ENCODE results near the gene TBC1D8B. TPM values are rescaled to one million over a fixed set of nuclear protein-coding genes. Genes with fewer than 3 reads are reported as not detected.
"Not testable (repeated sequence)": the region's sequence is repeated elsewhere in the genome, so short reads cannot be mapped to it uniquely, and the experiment has no call there.

TBC1D8B gene
- under 1 TPM in 5 of 6 donors, not detected in 1; 0.13 to 0.63 (median 0.30) TPM for polyA plus RNA-seq (ENCODE audit: low read depth in 6 of 6)

- H3K27ac Mint-ChIP-seq = peak within 1 kb of the TSS in 3 of 6 donors; percentile 39 to 93 (median 73)
- ATAC-seq (ENCODE audit: low read depth in 2 of 2) = peak; percentile 71 to 89
- peaks cover 0 to 9% of the 10 kb centered on the region in 2 donors for H3K36me3 Mint-ChIP-seq
Observed at GRCh38 chrX:106802388-106803275, at the start of gene TBC1D8B. TSS of gene TBC1D8B (plus strand) at chrX:106802673. CDS start at chrX:106802854, 181 bp downstream.

GRCh38 chrX:106769288-106769687 lies 33.2 kb upstream of the TBC1D8B start:
- not testable (repeated sequence) for H3K4me1 Mint-ChIP-seq; ATAC-seq (ENCODE audit: low read depth in 2 of 2)
- H3K27me3 Mint-ChIP-seq = peaks cover 0 to 14% (median 5%) of the 10 kb centered on the region in 3 donors

More at GRCh38 chrX:106802388-106803275, at the start of gene TBC1D8B:
- DNase-seq = peak; percentile 26
- peaks cover 3 to 39% (median 11%) of the 10 kb centered on the region in 3 donors for H3K27me3 Mint-ChIP-seq
- H3K9me3 Mint-ChIP-seq = peaks cover 0 to 4% (median 0%) of the 10 kb centered on the region in 7 donors
- H3K4me1 Mint-ChIP-seq = peaks cover 15 to 28% (median 15%) of the 10 kb centered on the region in 3 donors
- H3K4me3 Mint-ChIP-seq = peak within 1 kb of the TSS; percentile 84 to 96 (median 94)

GRCh38 chrX:106774981-106775380 lies 27.5 kb upstream of the TBC1D8B start:
- Mint-ChIP-seq H3K36me3 (no peaks in the 10 kb centered on the region), H3K4me3 (no peak overlapping the region), H3K27ac (no peak overlapping the region), H3K9me3 (peaks cover 0 to 3% (median 0%) of the 10 kb centered on the region in 7 donors), H3K4me1 (no peaks in the 10 kb centered on the region), H3K27me3 (peaks cover 0 to 18% (median 8%) of the 10 kb centered on the region in 3 donors)
- ATAC-seq (ENCODE audit: low read depth in 2 of 2) = no peak
- no peak for DNase-seq

More at GRCh38 chrX:106769288-106769687, 33.2 kb upstream of the TBC1D8B start:
- H3K4me3 Mint-ChIP-seq, H3K36me3 Mint-ChIP-seq, DNase-seq, H3K9me3 Mint-ChIP-seq, H3K27ac Mint-ChIP-seq: not testable (repeated sequence)

GRCh38 chrX:106780264-106780663 lies 22.2 kb upstream of the TBC1D8B start:
- DNase-seq = no peak
- Mint-ChIP-seq H3K36me3 (no peaks in the 10 kb centered on the region), H3K9me3 (peaks cover 0 to 3% (median 0%) of the 10 kb centered on the region in 7 donors), H3K4me1 (no peaks in the 10 kb centered on the region), H3K27ac (no peak overlapping the region), H3K27me3 (peaks cover 3 to 31% (median 8%) of the 10 kb centered on the region in 3 donors), H3K4me3 (no peak overlapping the region)
- ATAC-seq (ENCODE audit: low read depth in 2 of 2) = no peak

GRCh38 chrX:106780664-106781377 lies 21.7 kb upstream of the TBC1D8B start:
- H3K4me1 Mint-ChIP-seq = no peaks in the 10 kb centered on the region
- ATAC-seq (ENCODE audit: low read depth in 2 of 2) (no peak), DNase-seq (no peak)
- no peak overlapping the region for H3K4me3 Mint-ChIP-seq
- no peaks in the 10 kb centered on the region for H3K36me3 Mint-ChIP-seq
- no peak overlapping the region for H3K27ac Mint-ChIP-seq
- peaks cover 8 to 36% (median 8%) of the 10 kb centered on the region in 3 donors for H3K27me3 Mint-ChIP-seq
- H3K9me3 Mint-ChIP-seq = peaks cover 0 to 5% (median 0%) of the 10 kb centered on the region in 7 donors

- DNase-seq = no peak
- H3K4me1 Mint-ChIP-seq = no peaks in the 10 kb centered on the region
- peaks cover 0 to 5% (median 0%) of the 10 kb centered on the region in 7 donors for H3K9me3 Mint-ChIP-seq
Observed at GRCh38 chrX:106783716-106784115, 18.8 kb upstream of the TBC1D8B start.

GRCh38 chrX:106791495-106791894 lies 11.0 kb upstream of the TBC1D8B start:
- Mint-ChIP-seq H3K27ac (no peak overlapping the region), H3K27me3 (peaks cover 0 to 8% (median 0%) of the 10 kb centered on the region in 3 donors), H3K9me3 (no peaks in the 10 kb centered on the region), H3K36me3 (no peaks in the 10 kb centered on the region), H3K4me1 (no peaks in the 10 kb centered on the region), H3K4me3 (no peak overlapping the region)
- DNase-seq (no peak), ATAC-seq (ENCODE audit: low read depth in 2 of 2) (no peak)

More at GRCh38 chrX:106783716-106784115, 18.8 kb upstream of the TBC1D8B start:
- Mint-ChIP-seq H3K36me3 (no peaks in the 10 kb centered on the region), H3K27me3 (peaks cover 8 to 42% (median 12%) of the 10 kb centered on the region in 3 donors), H3K4me3 (no peak overlapping the region), H3K27ac (no peak overlapping the region)
- no peak for ATAC-seq (ENCODE audit: low read depth in 2 of 2)

GRCh38 chrX:106802063-106802387 lies 448 bp upstream of the TBC1D8B start:
- ATAC-seq (ENCODE audit: low read depth in 2 of 2) = peak in 1 of 2 donors; percentile 8
- no peak for DNase-seq
- Mint-ChIP-seq H3K9me3 (peaks cover 0 to 4% (median 0%) of the 10 kb centered on the region in 7 donors), H3K36me3 (peaks cover 0 to 9% of the 10 kb centered on the region in 2 donors), H3K4me3 (peak overlapping the region; percentile 84 to 96 (median 94)), H3K27ac (peak overlapping the region in 1 of 6 donors; percentile 73), H3K4me1 (peaks cover 15 to 28% (median 15%) of the 10 kb centered on the region in 3 donors), H3K27me3 (peaks cover 3 to 39% (median 11%) of the 10 kb centered on the region in 3 donors)

- peaks cover 0 to 5% (median 0%) of the 10 kb centered on the region in 7 donors for H3K9me3 Mint-ChIP-seq
- ATAC-seq (ENCODE audit: low read depth in 2 of 2) (no peak), DNase-seq (no peak)
- H3K27ac Mint-ChIP-seq = no peak overlapping the region
- H3K27me3 Mint-ChIP-seq = no peaks in the 10 kb centered on the region
- H3K4me3 Mint-ChIP-seq = no peak overlapping the region
- no peaks in the 10 kb centered on the region for H3K4me1 Mint-ChIP-seq
- H3K36me3 Mint-ChIP-seq = no peaks in the 10 kb centered on the region
Observed at GRCh38 chrX:106811131-106811910, 8.8 kb downstream of the TBC1D8B start.

GRCh38 chrX:106812930-106813329 lies 10.5 kb downstream of the TBC1D8B start:
- not testable (repeated sequence) for ATAC-seq (ENCODE audit: low read depth in 2 of 2); H3K9me3 Mint-ChIP-seq; H3K27ac Mint-ChIP-seq; H3K4me1 Mint-ChIP-seq; H3K36me3 Mint-ChIP-seq; DNase-seq; H3K27me3 Mint-ChIP-seq; H3K4me3 Mint-ChIP-seq

GRCh38 chrX:106814093-106814492 lies 11.6 kb downstream of the TBC1D8B start:
- H3K9me3 Mint-ChIP-seq; H3K27me3 Mint-ChIP-seq; H3K27ac Mint-ChIP-seq; DNase-seq; H3K4me3 Mint-ChIP-seq; H3K36me3 Mint-ChIP-seq; ATAC-seq (ENCODE audit: low read depth in 2 of 2); H3K4me1 Mint-ChIP-seq: not testable (repeated sequence)

- no peak for ATAC-seq (ENCODE audit: low read depth in 2 of 2)
- no peaks in the 10 kb centered on the region for H3K27me3 Mint-ChIP-seq
Observed at GRCh38 chrX:106862972-106863688, 60.7 kb downstream of the TBC1D8B start.

More at GRCh38 chrX:106862972-106863688, 60.7 kb downstream of the TBC1D8B start:
- Mint-ChIP-seq H3K4me1 (no peaks in the 10 kb centered on the region), H3K36me3 (no peaks in the 10 kb centered on the region), H3K4me3 (no peak overlapping the region), H3K27ac (no peak overlapping the region), H3K9me3 (peaks cover 0 to 12% (median 4%) of the 10 kb centered on the region in 7 donors)
- DNase-seq = no peak

Measured in naive B cell (primary cell).